ENCODE results near the gene CNBP.

CNBP gene

DNA sequence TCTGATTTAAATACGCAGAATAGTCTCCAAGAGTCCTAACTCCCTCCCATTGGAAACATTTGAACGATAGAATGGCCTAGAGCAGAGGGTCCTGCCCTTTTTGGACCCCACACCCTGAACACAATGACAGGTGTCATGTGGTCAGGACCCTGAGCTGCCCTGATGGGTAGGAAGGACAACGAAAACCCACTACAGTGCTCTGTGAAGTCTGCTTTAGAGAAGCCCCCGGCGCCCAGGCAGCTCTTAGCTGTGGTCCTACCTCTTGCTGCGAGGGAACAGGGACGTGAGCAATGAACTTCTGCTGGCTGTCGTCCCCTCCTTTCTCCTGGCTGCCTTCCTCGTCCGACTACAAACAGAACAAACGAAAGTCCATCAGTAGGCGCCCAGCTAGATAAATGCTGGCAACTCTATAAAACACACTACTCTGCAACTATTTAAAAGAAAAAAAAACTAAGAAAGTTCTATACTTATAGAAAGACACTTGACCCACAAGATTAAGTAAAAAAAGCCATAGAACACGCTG lies 53.3 kb downstream of the CNBP start:
- no peak for DNase-seq

DNA sequence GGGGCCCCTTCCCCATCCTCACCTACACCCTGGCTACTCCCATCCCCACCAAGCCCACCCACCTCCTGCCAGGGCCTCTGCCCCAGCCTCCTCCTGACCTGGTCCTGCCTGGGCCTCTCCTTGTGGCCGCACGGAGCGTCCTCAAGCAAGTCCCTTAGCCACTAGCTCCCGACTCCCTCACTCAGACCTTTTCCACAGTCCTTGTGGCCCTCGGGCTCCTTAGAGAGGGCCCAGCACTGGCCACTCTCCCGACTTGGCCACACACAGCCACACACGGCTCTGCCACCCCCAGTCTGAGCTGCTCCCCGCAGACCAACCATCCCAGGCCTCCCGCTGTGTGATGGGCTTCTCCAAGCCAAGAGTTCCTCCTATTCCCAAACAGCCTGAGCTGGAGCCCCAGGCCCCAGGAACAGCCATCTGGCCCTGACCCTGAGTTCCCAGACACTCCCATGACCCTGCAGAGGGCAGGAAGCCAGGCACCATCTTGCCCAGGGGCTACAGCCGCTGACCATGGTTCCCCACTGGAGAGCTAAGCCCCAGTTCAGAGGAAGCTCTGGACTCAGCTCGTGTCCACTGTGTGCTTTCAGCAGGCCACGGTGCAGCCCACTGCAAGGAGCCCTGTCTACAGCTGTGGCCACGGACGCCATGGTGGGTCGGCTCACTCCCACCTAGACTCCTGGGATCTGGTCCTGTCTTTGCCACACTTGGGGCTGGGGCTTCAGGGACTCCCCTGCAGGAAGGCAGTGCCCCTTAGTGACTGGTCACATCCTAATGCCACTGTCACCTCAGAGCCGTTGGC lies 55.1 kb downstream of the CNBP start:
- DNase-seq: no peak

- DNase-seq: no peak
Observed at GRCh38 chr3:129126726-129127280, 56.9 kb downstream of the CNBP start.

DNA sequence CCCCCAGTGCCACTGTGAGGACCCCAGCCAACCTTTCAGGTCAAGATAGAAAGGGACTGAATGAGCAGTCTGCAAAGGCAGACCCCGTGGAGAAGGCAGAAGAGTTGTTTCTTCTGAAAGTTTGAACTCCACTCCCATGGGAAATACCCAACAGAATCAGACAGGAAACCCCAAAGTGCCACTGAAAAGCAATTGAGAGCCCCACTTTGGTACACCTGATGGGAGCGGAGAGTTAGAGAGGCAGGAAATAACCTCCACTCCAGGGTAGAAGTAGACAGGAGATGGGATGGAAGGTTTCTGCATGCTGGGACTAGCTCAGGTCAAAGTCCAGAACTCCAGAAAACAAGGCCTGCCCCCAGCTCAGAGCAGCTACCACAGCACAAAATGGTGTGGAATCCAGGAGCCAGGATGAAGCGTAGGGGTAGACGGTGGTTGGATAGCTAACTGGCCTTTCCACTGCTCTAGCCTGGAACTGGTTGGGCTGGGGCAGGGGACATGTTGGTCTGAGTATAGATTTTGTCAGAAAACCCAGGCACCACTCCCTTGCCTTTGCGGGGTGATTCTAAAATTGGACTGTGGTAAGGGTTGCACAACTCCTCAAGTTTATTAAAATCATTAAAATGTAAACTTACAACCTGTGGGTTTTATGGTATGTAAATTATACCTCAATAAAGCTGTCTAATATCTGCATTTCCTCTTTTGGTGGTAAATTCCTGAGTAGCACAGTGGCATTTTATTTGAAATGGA lies 60.2 kb downstream of the CNBP start:
- DNase-seq: no peak

GRCh38 chr3:129122412-129123011 lies 61.2 kb downstream of the CNBP start:
- no peak for DNase-seq

- DNase-seq: peak; percentile 76 to 80
Observed at GRCh38 chr3:129121792-129122411, 61.8 kb downstream of the CNBP start, which contains the start of gene RAB43. Gene RAB43, minus strand, starts transcription at chr3:129121804. Its CDS starts 315 bp downstream, at chr3:129121489.

- no peak for DNase-seq
Observed at GRCh38 chr3:129121016-129121791, 62.5 kb downstream of the CNBP start.

GRCh38 chr3:129120254-129121004 lies 63.3 kb downstream of the CNBP start:
- DNase-seq: no peak

DNA sequence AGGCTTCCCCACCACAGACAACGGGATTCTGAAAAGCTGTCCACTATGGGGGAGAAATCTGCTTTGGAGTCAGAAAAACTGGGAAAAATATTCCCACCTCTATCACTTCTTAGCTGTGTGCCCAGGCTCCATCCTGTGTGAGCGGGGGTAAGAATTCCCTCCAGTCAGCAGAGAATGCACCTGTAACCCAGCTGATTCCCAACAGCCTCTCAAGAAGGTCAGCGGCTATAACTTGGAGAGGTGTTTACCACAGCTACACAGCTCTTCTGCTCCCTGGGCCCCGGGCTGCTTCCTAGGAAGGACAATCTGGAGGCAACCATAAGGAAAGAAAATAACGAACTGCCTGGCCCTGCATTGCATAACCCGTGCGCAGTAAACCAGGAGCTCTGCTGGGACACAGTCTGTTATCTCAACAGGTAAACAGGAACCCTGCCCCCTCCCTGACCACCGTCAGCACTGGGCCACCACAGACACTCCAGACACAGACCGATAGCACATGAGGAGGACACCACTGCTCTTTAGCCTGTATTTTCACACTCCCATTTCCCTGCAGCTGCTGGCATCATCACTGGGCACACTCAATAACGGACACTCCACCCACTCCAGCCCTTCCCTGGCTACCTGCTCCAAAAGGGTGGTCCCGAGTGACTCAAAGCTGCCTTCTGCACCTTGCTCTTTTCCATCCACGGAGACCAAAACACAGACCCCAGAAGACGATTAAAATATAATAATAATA lies 64.2 kb downstream of the CNBP start:
- DNase-seq: no peak

- no peak for DNase-seq
Observed at GRCh38 chr3:129118745-129119144, 65.0 kb downstream of the CNBP start.

All from NCI-H1930 (cell line).